22Rv1 (cell line): ENCODE measurements around the gene BANP.
"Not testable (repeated sequence)": the region's sequence is repeated elsewhere in the genome, so short reads cannot be mapped to it uniquely, and the experiment has no call there.

Experiments used
- H3K27ac ChIP-seq: fragments of 450-650 bp; 2 replicates; pipeline ENCODE4 v1.5.1; 2017
- CTCF ChIP-seq: fragments of 450-650 bp; IDR thresholded peaks from 2 replicates; pipeline ENCODE4 v1.5.1; 2017; ENCODE audit warnings: mild to moderate bottlenecking
- ZFX ChIP-seq: fragments of 450-650 bp; IDR thresholded peaks from 2 replicates; pipeline ENCODE4 v1.6.1; 2017; ENCODE audit warnings: antibody characterized with exemption, borderline replicate concordance

The BANP gene, protein sequence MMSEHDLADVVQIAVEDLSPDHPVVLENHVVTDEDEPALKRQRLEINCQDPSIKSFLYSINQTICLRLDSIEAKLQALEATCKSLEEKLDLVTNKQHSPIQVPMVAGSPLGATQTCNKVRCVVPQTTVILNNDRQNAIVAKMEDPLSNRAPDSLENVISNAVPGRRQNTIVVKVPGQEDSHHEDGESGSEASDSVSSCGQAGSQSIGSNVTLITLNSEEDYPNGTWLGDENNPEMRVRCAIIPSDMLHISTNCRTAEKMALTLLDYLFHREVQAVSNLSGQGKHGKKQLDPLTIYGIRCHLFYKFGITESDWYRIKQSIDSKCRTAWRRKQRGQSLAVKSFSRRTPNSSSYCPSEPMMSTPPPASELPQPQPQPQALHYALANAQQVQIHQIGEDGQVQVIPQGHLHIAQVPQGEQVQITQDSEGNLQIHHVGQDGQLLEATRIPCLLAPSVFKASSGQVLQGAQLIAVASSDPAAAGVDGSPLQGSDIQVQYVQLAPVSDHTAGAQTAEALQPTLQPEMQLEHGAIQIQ

GRCh38 chr16:87950765-87951551 is at the start of gene BANP:
BANP (plus strand) TSS chr16:87951434; CDS start chr16:87975116, 23,682 bp downstream.
- peak within 1 kb of the TSS; percentile 88 for H3K27ac ChIP-seq
- TF ChIP-seq ZFX (no peak), CTCF (peak; percentile 47)

- not testable (repeated sequence) for H3K27ac ChIP-seq
Measured at GRCh38 chr16:87904963-87905362, 46.3 kb upstream of the BANP start.

GRCh38 chr16:87905521-87905920 is 45.7 kb upstream of the BANP start:
- not testable (repeated sequence) for H3K27ac ChIP-seq

DNA sequence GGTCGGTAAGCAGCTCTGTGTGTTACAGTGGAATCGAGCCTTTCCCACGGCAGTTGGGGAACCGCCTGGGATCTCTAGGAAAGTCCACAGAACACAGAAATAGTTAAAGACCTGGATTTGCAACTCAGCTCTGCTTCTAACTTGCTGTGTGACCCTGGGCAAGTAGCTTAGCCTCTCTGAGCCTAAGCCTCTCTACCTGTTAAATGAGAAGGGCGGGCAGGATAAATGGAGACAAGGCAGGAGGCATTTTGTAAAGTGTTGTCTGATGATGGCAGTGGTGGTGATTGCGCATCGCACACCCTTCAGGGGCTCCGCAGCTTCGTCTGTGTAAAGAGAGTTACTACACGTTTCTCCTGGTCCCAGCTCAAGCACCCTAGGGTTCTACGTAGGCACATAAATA is 43.1 kb upstream of the BANP start:
- not testable (repeated sequence) for H3K27ac ChIP-seq

DNA sequence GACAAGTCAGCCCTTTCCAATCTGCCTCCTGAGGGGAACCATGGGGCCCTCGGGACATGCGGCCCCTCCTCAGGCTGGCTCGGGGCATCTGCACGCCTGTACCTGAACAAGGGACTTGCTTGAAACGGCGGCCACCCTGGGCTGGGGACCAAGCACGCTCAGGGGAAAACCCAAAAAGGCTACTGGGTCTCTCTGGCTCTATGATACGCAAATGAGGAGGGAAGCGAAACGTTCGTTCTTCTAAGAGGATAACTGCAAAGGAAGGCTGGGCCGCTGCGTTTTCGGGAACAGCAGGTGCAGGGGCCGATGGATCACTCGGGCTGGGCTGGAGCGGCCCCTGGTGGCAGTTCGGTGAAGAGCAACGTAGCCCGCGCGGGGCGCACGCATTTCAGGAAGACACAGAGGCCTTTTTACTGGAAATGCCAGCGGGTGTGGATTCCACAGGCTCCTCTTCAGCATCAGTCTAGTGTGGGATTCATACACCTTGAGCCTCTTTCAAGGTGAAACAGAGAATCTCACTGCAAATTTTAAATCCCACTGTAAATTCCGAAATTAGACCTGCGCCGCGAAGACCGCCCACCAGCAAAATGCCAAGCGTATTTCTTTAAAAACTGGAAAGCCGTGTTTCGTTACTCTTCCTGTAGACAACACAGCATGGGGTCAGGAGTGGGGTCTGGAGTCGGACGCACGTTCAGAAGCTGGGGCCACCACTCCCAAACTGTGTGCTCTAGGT is 41.9 kb upstream of the BANP start:
- not testable (repeated sequence) for H3K27ac ChIP-seq
- peak; percentile 89 for TF ChIP-seq CTCF

DNA sequence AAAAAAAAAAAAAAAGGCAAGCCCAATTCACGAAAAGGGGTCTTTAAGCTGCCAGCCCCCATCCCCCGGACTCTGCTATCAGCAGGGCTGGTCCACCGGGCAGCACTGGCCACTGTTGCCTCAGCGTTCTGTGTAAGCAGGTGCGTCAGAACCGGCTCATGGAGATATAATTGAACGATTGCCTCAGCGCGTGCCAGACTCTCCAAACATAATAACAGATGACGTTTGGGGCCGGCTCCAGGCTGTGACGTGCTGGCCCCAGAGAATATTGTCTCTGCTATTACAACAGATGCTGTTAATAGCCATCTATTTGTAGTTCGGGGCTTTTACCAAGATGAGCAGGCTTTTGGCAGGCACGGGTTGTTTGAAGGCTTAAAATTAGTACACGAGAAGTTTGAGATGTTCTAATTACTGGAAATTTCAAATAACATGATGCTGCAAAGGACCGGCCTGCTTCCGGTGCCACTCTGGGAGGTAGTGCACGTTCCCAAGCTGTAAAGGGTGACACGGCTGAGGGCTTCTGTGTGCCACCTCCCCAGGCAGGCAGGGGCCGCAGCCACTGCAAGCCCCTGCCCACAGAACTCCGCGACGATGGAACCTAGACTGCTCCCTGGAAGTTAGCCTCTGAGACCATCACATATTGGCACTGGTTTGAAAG is 40.0 kb upstream of the BANP start:
- H3K27ac ChIP-seq = not testable (repeated sequence)

GRCh38 chr16:87912691-87913090 is 38.5 kb upstream of the BANP start:
- H3K27ac ChIP-seq = not testable (repeated sequence)

- H3K27ac ChIP-seq = not testable (repeated sequence)
Measured at GRCh38 chr16:87914021-87914725, 37.1 kb upstream of the BANP start.

- no peak overlapping the region for H3K27ac ChIP-seq
- no peak for TF ChIP-seq CTCF
- no peak for TF ChIP-seq ZFX
Measured at GRCh38 chr16:87914812-87915211, 36.4 kb upstream of the BANP start.

- TF ChIP-seq CTCF (no peak), ZFX (no peak)
Measured at GRCh38 chr16:87917503-87917902, 33.7 kb upstream of the BANP start.

More at GRCh38 chr16:87917503-87917902, 33.7 kb upstream of the BANP start:
- H3K27ac ChIP-seq = no peak overlapping the region
